ENCODE data around the gene IER5. TPM values are rescaled to one million over a fixed set of nuclear protein-coding genes. Genes with fewer than 3 reads are reported as not detected.

Gene IER5
- total and polyA plus RNA-seq, 9 of the 15 experiments (the other 6 are each of a cell fraction or from before 2014, with no cell fraction given): 2.4 to 32.1 (median 12.0) TPM

- TF ChIP-seq PREB (CRISPR knock-in tag; IDR thresholded peaks at IDR 0.05): no peak
- no peak for TF ChIP-seq SNRNP70 (optimal IDR thresholded peaks at IDR 0.05; ENCODE audit: low read depth, low read length)
- no peak for TF ChIP-seq ZZZ3 (IDR thresholded peaks at IDR 0.05)
- TF ChIP-seq ILK (tag; IDR thresholded peaks at IDR 0.05; ENCODE audit: borderline replicate concordance, low read depth): no peak
- TF ChIP-seq ZNF431 (CRISPR knock-in tag; IDR thresholded peaks at IDR 0.05): no peak
- TF ChIP-seq ZNF239 (CRISPR knock-in tag; IDR thresholded peaks at IDR 0.05): no peak
- no peak for TF ChIP-seq FIP1L1 (IDR thresholded peaks at IDR 0.05; ENCODE audit: low read depth, low read length, poor library complexity, severe bottlenecking)
- TF ChIP-seq GTF2F1 (IDR thresholded peaks at IDR 0.05; ENCODE audit: low read depth, low read length): no peak
- TF ChIP-seq HNRNPK (IDR thresholded peaks at IDR 0.05; ENCODE audit: low read depth, low read length, poor library complexity, severe bottlenecking): no peak
- TF ChIP-seq USF2 (CRISPR knock-in tag; IDR thresholded peaks at IDR 0.05): no peak
- TF ChIP-seq ZBTB49 (CRISPR knock-in tag; IDR thresholded peaks at IDR 0.05; ENCODE audit: borderline replicate concordance): no peak
- no peak for TF ChIP-seq KLF16 (IDR thresholded peaks at IDR 0.05)
- TF ChIP-seq SIX5 (IDR thresholded peaks at IDR 0.05; ENCODE audit: borderline replicate concordance in 1 of 2, insufficient read depth in 1 of 2, low read depth in 1 of 2, low read length in 2 of 2): no peak
- no peak for TF ChIP-seq CHD4 (IDR thresholded peaks at IDR 0.05; ENCODE audit: insufficient read depth, insufficient replicate concordance, low read depth, low read length, poor library complexity, severe bottlenecking)
- no peak for TF ChIP-seq TSC22D4 (tag; IDR thresholded peaks at IDR 0.05)
- TF ChIP-seq FOXK2 (conservative IDR thresholded peaks at IDR 0.05 in 1 of 2, IDR thresholded peaks at IDR 0.05 in 1 of 2; ENCODE audit: low read depth in 2 of 2): no peak
- no peak for TF ChIP-seq CEBPZ (IDR thresholded peaks at IDR 0.05; ENCODE audit: borderline replicate concordance, low read depth, low read length)
- TF ChIP-seq TRIM24 (IDR thresholded peaks at IDR 0.05): no peak
- TF ChIP-seq LARP7 (IDR thresholded peaks at IDR 0.05): no peak
- TF ChIP-seq RB1 (IDR thresholded peaks at IDR 0.05; ENCODE audit: low read depth): no peak
- TF ChIP-seq BCOR (IDR thresholded peaks at IDR 0.05): no peak
These were observed 53.0 kb downstream of the IER5 start (continued) for GRCh38 chr1:181141431-181141910.
